NCI-H2171 treated with DMSO at 0.1 percent for 48 hours (cell line): ENCODE results near the gene NCKAP5.

Source experiments
- DNase-seq: peaks from one replicate; lab custom pipeline; 2025; lab: John Stamatoyannopoulos, UW

The NCKAP5 gene

GRCh38 chr2:133458280-133458679 is 110.0 kb downstream of the NCKAP5 start:
- DNase-seq = no peak

GRCh38 chr2:133457861-133458260 is 110.4 kb downstream of the NCKAP5 start:
- no peak for DNase-seq

- no peak for DNase-seq
Measured at GRCh38 chr2:133456971-133457370, 111.3 kb downstream of the NCKAP5 start.

GRCh38 chr2:133456156-133456555 is 112.1 kb downstream of the NCKAP5 start:
- DNase-seq = no peak

GRCh38 chr2:133453032-133453431 is 115.2 kb downstream of the NCKAP5 start:
- no peak for DNase-seq

- no peak for DNase-seq
Measured at GRCh38 chr2:133452583-133452982, 115.7 kb downstream of the NCKAP5 start.

GRCh38 chr2:133452146-133452545 is 116.1 kb downstream of the NCKAP5 start:
- DNase-seq = no peak

GRCh38 chr2:133448195-133448594 is 120.1 kb downstream of the NCKAP5 start:
- no peak for DNase-seq

- no peak for DNase-seq
Measured at GRCh38 chr2:133447303-133447702, 121.0 kb downstream of the NCKAP5 start.

- no peak for DNase-seq
Measured at GRCh38 chr2:133444465-133444864, 123.8 kb downstream of the NCKAP5 start.

- DNase-seq = no peak
Measured at GRCh38 chr2:133442393-133442792, 125.9 kb downstream of the NCKAP5 start.

GRCh38 chr2:133439565-133439920 is 128.7 kb downstream of the NCKAP5 start:
- DNase-seq = no peak

- no peak for DNase-seq
Measured at GRCh38 chr2:133438848-133439564, 129.3 kb downstream of the NCKAP5 start.

- DNase-seq = no peak
Measured at GRCh38 chr2:133438026-133438425, 130.2 kb downstream of the NCKAP5 start.

GRCh38 chr2:133437492-133437891 is 130.8 kb downstream of the NCKAP5 start:
- no peak for DNase-seq

GRCh38 chr2:133434959-133435668 is 133.1 kb downstream of the NCKAP5 start:
- DNase-seq = peak; percentile 10

GRCh38 chr2:133433455-133434451 is 134.5 kb downstream of the NCKAP5 start:
- no peak for DNase-seq

- DNase-seq = no peak
Measured at GRCh38 chr2:133432778-133433177, 135.5 kb downstream of the NCKAP5 start.

- DNase-seq = no peak
Measured at GRCh38 chr2:133431289-133431688, 137.0 kb downstream of the NCKAP5 start.

- no peak for DNase-seq
Measured at GRCh38 chr2:133426791-133427190, 141.5 kb downstream of the NCKAP5 start.

- DNase-seq = no peak
Measured at GRCh38 chr2:133425612-133426011, 142.7 kb downstream of the NCKAP5 start.

GRCh38 chr2:133424876-133425275 is 143.4 kb downstream of the NCKAP5 start:
- no peak for DNase-seq
